DMS 273 treated with DMSO at 0.1 percent for 48 hours (cell line): ENCODE measurements around the gene TRRAP.

Experiments used
- DNase-seq: peaks from one replicate; lab custom pipeline; 2025; lab: John Stamatoyannopoulos, UW

The TRRAP gene

DNA sequence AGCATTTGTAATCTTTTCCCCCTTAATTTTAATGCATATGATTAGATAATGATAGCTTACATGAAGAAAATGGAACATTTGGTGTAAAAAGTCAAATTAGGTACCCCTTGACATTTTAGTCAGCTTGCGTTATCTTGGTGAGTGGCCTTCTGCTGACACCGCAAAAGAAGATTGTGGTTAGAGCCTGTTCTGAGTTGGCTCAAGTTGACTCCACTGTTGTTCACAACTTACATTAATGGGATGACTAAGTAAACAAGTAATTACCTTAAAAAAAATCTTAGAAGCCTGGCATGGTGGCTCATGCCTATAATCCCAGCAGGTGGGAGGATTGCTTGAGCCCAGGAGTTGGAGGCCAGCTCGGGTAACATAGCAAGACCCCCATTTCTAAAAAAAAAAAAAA, 24.2 kb downstream of the TRRAP start:
- no peak for DNase-seq

DNA sequence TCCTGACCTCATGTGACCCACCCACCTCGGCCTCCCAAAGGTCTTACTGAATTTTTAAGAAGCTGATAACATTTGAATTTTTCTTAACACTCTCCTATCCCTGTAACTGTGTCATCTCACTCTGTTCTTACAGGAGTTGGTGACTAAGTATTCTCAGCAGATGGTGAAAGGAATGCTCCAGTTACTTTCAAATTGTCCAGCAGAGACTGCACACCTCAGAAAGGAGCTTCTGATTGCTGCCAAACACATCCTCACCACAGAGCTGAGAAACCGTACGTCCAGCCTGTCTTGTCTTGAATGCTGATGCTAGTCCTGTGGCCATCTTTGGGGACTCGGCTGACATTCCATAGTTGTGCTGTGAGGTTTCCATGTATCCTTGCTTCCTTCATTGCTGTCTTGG, 24.9 kb downstream of the TRRAP start:
- DNase-seq: no peak

DNA sequence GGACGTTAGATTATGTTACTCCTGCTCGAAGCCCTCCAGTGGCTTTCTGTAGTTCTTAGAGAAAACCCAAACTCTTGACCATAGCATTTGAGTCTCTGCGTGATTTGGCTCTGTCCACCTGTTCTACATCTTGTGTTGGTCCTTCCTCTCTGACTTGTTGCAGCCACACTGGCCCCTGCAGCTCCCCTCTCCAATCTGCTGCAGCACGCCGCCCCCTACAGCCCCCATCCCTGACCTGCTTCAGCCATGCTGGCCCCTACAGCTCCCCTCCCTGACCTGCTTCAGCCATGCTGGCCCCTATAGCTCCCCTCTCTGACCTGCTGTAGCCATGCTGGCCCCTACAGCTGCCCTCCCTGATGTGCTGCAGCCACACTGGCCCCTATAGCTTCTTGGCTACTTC, 29.2 kb downstream of the TRRAP start:
- no peak for DNase-seq

- DNase-seq: no peak
Observed at GRCh38 chr7:98908585-98908984, 30.3 kb downstream of the TRRAP start.

DNA sequence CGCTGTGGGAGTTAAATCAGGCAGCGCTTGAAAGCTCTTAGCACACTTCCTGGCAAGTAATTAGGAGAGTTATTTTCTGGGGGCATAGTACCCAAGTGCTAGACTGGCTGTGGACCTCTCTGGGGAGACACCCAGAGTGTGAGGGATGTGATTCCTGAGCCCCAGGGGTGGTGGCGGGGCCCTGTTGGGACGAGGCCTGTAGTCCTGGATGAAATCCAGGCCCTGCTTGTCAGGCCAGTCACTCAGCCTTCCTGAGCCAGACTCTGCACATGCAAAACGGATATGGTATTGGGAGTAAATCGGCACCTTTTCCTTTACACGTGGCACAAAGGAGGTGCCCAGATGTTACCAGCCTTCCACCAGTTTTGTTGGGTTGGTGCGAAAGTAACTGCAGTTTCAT, 31.2 kb downstream of the TRRAP start:
- DNase-seq: no peak

DNA sequence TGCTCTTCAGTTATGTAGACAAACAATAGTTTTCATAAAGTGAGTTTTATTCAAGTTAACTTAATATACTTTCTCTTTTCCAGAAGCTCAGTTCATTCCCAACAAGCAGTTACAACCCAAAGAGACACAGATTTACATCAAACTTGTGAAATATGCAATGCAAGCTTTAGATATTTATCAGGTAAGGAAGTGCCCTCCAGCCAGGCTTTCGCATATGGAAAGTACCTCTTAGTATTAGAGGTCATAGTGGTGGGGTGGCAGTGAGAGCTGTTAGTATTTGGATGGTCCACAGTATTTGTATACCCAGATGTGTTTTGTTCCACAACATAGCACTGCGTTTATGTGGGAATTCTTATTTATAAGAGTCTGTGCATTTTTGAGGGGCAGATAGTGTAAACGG, 32.1 kb downstream of the TRRAP start:
- no peak for DNase-seq

DNA sequence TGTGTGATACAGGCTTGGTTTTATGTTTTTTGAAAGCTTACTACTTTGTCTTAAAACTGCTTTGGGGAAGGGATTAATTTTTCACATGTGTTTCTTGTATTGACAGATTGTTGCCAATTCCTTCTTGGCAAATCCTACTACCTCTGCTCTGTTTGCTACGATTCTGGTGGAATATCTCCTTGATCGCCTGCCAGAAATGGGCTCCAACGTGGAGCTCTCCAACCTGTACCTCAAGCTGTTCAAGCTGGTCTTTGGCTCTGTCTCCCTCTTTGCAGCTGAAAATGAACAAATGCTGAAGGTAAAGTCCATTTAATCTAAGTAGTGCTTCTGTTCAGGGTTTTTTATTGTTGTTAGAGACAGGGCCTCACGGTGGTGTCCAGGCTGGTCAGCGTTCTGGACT, 33.6 kb downstream of the TRRAP start:
- peak; percentile 79 for DNase-seq

DNA sequence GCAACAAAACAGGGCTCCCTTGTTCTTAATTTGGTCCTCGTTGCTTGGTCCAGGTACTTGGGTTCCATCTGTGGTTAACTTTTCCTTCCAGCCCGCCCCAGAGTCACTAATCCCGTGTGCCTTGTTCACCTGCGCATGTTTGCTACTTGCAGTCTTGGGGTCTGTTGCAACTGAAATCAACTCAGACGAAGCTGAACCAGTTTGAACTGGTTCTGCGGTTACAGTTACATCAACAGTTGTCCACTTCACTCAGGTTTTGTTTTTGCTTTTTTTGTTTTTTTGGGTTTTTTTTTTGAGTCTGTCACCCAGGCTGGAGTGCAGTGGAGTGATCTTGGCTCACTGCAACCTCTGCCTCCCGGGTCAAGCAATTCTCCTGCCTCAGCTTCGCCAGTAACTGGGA, 34.7 kb downstream of the TRRAP start:
- no peak for DNase-seq

- DNase-seq: no peak
Observed at GRCh38 chr7:98913612-98914011, 35.3 kb downstream of the TRRAP start.

DNA sequence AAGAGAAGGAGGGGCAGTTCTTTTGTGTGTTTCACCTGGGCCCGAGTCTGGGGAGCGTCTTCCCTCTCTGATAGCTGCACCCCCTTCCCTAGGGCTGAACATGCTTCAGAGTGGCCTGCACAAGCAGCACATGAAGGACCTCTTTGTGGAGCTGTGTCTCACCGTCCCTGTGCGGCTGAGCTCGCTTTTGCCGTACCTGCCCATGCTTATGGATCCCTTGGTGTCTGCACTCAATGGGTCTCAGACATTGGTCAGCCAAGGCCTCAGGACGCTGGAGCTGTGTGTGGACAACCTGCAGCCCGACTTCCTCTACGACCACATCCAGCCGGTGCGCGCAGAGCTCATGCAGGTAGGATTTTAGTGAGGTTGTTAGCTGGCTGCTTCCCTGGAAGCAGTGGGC, 39.0 kb downstream of the TRRAP start:
- no peak for DNase-seq

GRCh38 chr7:98921608-98922372, 43.5 kb downstream of the TRRAP start:
- DNase-seq: no peak

DNA sequence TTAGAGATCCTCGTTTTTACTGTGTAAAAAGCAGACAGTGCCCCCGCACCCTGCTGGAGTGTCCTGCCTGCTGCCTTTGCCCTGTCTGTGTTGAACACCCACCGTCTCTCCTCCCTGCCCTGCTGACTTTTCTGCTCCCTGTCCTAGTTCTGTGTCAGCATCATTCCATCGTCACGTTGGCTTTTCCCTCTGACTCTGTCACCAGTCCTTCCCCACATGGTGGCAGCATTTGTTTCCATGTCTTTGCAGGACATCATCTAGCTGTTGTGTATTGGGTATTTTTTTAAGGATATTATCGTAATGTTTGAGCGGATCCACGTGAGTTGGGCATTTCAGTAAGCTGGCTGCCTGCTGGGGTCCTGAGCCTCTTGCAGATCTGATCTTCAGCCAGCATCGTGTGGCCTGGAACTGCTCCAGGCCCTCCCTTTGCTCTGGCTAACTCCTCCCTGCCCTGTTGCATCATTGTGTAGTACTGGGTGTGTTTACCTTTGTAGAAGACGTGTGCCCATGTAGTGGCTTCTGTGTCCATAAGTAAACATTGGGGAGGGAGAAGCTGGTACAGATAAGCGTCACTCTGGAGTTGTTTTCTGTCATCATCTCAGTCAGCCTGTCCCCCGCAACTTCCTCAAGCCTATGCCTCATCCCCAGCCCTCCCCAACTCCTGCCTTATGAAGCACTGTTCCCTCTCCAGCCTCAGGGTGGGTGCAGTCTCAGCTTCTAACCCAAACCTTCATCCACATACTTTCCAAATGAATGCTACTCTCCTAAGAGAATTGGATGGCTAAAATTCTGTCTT, 44.3 kb downstream of the TRRAP start:
- DNase-seq: no peak

GRCh38 chr7:98923512-98923911, 45.2 kb downstream of the TRRAP start:
- no peak for DNase-seq

- DNase-seq: no peak
Observed at GRCh38 chr7:98927125-98927524, 48.8 kb downstream of the TRRAP start.

GRCh38 chr7:98930464-98930863, 52.1 kb downstream of the TRRAP start:
- no peak for DNase-seq

- DNase-seq: no peak
Observed at GRCh38 chr7:98930921-98931320, 52.6 kb downstream of the TRRAP start.

DNA sequence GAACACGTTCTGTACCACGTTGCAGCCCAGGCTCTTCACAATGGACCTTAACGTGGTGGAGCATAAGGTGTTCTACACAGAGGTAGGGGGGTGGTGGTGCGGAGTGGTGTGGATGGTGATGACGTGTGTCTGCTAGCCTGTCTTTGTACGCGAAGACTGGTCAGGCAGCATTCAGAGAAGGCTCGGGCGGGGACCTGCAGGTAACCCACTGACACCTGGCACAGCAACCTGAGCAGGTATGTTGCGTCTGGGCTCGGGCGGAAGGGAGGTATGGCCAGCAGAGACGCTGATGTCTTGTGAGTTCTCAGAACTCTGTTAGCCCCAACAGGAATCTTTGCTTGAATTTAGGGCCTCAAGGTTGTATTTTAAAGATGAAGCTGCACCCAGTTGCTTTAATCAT, 55.0 kb downstream of the TRRAP start:
- no peak for DNase-seq

- no peak for DNase-seq
Observed at GRCh38 chr7:98934267-98934666, 55.9 kb downstream of the TRRAP start.

DNA sequence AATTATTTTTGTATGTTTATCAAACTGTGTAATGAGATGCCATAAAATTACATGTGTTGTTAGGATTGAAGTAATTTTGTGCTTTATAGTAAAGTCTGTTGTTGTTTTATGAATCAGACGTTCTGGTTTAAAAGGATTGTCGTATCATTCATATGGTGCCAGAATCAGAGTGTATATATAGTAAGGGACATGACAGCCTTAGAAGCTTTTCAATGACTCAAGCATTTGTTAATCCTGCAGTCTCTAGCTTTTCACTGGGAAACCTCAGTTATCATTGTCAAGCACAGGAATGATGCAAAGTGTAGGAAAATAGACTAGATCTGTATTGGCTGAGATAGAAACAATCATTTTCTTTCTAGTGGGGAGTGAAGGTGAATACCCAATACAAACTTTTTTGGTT, 57.5 kb downstream of the TRRAP start:
- DNase-seq: no peak

- DNase-seq: no peak
Observed at GRCh38 chr7:98943336-98943735, 65.0 kb downstream of the TRRAP start.

- DNase-seq: no peak
Observed at GRCh38 chr7:98944386-98944785, 66.1 kb downstream of the TRRAP start.

- DNase-seq: no peak
Observed at GRCh38 chr7:98945852-98946251, 67.5 kb downstream of the TRRAP start.

GRCh38 chr7:98946389-98946788, 68.1 kb downstream of the TRRAP start:
- no peak for DNase-seq
